BJ (cell line): Measurements from ENCODE around the gene SH3PXD2B. TPM values are rescaled to one million over a fixed set of nuclear protein-coding genes. Genes with fewer than 3 reads are reported as not detected.

Experiments used
- CTCF ChIA-PET: fragments of 350-600 bp; formaldehyde crosslinking; extraction: SDS; loops from one replicate; lab custom pipeline; 2021; ENCODE audit warnings: antibody characterized with exemption, inconsistent platforms; lab: Yijun Ruan, JAX
- POLR2A ChIA-PET: fragments of 300-600 bp; sonication (Branson Sonifier 250); formaldehyde crosslinking; extraction: SDS; loops from one replicate; lab custom pipeline; 2021; ENCODE audit warnings: antibody characterized with exemption; lab: Charles Lee
- DNase-seq: peaks from one replicate; pipeline ENCODE4 v3.0.0-alpha.2; 2011; ENCODE audit warnings: low read depth
- H3K27me3 ChIP-seq: 2 replicates; pipeline ENCODE4 v1.6.0; 2011; ENCODE audit warnings: low read length; ENCODE audit not compliant: control insufficient read depth, insufficient read depth
- H3K36me3 ChIP-seq: 2 replicates; pipeline ENCODE4 v1.5.1; 2011; ENCODE audit warnings: low read length; ENCODE audit not compliant: control insufficient read depth, insufficient read depth
- H3K4me3 ChIP-seq: 2 replicates; pipeline ENCODE4 v1.5.1; 2011; ENCODE audit warnings: low read depth, mild to moderate bottlenecking, control low read depth, low read length
- polyA plus RNA-seq: library from polyadenylated mRNA; depleted of rRNA; stranded (reverse); fragments of >200 nt; gene quantifications from 2 replicates; pipeline ENCODE4 v1.2.3, GENCODE V29; 2011
- TF ChIP-seq, protein P1 (sequence below): IDR thresholded peaks from 2 replicates; pipeline ENCODE4 v1.5.1; 2011; ENCODE audit warnings: low read depth, mild to moderate bottlenecking, control low read depth, inconsistent platforms, low read length, moderate library complexity; ENCODE audit not compliant: insufficient read depth

SH3PXD2B gene
- polyA plus RNA-seq, 1 experiment, result 15.5 TPM

DNA sequence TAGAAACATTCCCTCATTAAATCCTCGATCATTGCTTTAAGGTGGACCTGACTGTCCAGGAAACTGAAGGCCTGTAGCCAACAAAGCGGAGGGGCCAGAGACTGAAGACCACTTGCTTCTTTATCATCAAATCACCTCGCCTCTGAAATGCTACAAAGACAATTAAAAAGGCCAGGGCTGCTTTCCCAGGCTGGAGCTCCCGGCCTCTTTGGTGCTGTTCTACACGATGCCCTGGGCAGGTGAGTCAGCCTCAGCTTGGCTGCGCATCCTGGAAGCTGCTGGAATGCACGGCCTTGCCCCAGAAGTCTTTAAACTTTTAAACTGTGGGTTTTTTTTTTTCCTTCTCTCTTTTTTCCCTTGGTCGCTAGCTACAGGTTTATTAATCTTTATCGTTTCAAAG, 46.5 kb downstream of the SH3PXD2B start:
- no peak overlapping the region for H3K4me3 ChIP-seq
- CTCF ChIA-PET, result interaction anchor here (0.7 kb wide), 1 partner anchor 42 kb away, joined by 3 read pairs; no protein-coding TSS in a partner anchor
- POLR2A ChIA-PET, result no interaction called here
- DNase-seq, result no peak
- no peaks in the 10 kb centered on the region for H3K27me3 ChIP-seq
- H3K36me3 ChIP-seq, result peaks cover 1% of the 10 kb centered on the region; the same call in 1 of the 2 replicates
- TF ChIP-seq, protein P1, sequence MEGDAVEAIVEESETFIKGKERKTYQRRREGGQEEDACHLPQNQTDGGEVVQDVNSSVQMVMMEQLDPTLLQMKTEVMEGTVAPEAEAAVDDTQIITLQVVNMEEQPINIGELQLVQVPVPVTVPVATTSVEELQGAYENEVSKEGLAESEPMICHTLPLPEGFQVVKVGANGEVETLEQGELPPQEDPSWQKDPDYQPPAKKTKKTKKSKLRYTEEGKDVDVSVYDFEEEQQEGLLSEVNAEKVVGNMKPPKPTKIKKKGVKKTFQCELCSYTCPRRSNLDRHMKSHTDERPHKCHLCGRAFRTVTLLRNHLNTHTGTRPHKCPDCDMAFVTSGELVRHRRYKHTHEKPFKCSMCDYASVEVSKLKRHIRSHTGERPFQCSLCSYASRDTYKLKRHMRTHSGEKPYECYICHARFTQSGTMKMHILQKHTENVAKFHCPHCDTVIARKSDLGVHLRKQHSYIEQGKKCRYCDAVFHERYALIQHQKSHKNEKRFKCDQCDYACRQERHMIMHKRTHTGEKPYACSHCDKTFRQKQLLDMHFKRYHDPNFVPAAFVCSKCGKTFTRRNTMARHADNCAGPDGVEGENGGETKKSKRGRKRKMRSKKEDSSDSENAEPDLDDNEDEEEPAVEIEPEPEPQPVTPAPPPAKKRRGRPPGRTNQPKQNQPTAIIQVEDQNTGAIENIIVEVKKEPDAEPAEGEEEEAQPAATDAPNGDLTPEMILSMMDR, result no peak

DNA sequence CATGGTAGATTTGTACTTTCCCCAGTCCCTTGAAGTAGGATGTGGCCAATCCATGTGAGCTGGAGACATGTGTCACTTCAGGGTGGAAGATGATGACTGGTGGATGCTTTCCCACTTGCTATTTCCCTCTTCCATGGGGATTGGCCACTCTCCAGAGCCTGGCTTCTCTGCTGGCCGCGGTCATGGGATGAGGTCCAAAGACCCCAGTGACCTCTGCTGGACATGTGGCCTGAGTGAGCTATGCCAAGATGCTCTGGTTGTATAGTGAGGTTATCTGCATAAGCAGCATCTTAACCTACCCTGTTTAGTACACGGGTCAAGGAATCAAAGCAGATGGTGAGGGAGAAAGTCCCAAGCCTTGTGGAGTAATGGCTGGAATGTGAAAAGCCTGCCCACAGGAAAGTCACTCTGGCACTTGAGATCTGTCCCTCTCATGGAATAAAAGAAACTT, 47.1 kb downstream of the SH3PXD2B start:
- no peak for DNase-seq
- Histone ChIP-seq H3K36me3 (peaks cover 4% of the 10 kb centered on the region), H3K27me3 (no peaks in the 10 kb centered on the region), H3K4me3 (no peak overlapping the region)
- ChIA-PET POLR2A (no interaction called here), CTCF (interaction anchor here (0.7 kb wide), 1 partner anchor 42 kb away, joined by 3 read pairs; no protein-coding TSS in a partner anchor)
- TF ChIP-seq, protein P1, result no peak

DNA sequence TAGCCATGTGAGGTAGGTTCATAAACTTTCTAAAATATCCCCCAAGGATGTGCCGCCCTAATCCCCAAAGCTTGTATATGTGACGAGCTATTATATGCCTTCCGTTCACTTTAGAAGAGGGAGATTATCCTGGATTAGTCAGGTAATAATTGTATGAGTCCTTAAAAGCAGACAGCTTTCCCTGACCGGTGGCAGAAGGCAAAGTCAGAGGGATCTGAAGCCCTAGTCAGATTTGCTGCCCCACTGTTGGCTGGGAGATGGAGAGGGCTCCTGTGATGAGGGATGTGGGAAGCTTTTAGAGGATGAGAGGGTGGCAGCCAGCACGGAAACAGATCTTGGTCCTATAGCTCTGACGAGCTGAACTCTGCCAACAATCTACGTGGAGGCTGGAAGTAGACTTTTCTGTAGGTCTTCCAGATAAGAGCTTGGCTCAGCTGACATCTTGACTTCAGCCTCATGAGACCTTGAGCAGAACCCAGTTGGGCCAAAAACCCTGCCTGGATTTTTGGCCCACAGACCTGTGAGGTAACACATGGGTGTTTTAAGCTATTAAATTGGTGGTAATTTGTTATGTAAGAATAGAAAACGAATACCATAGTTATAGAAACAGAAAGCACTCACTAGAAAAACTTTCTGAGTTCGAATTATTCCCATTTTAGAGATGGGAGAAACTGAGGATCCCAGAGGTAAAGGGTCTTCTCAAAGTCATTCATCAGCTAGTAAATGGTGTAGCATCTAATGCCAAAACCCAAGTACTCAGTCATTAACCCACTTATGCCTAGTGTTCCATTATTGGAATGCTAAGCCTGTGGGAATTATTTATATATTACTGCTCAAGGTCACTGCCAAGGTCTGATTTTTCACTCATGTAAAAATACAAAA, 48.9 kb downstream of the SH3PXD2B start:
- peaks cover 4% of the 10 kb centered on the region for H3K36me3 ChIP-seq
- ChIA-PET CTCF (interaction anchor here (0.9 to 2.8 kb wide), 5 partner anchors 8 to 74 kb away, joined by 3 to 7 read pairs (median 4); no protein-coding TSS in a partner anchor), POLR2A (no interaction called here)
- H3K27me3 ChIP-seq, result no peaks in the 10 kb centered on the region
- DNase-seq, result no peak
- TF ChIP-seq, protein P1, result no peak
- no peak overlapping the region for H3K4me3 ChIP-seq

GRCh38 chr5:172404746-172405145, 49.6 kb downstream of the SH3PXD2B start:
- ChIA-PET POLR2A (no interaction called here), CTCF (interaction anchor here (1.6 to 2.8 kb wide), 3 partner anchors 9 to 46 kb away, joined by 3 to 7 read pairs (median 4); no protein-coding TSS in a partner anchor)
- Histone ChIP-seq H3K36me3 (peaks cover 4% of the 10 kb centered on the region), H3K4me3 (no peak overlapping the region), H3K27me3 (no peaks in the 10 kb centered on the region)
- DNase-seq, result no peak
- TF ChIP-seq, protein P1, result no peak

- no peak overlapping the region for H3K4me3 ChIP-seq
- ChIA-PET CTCF (interaction anchor here (1.6 to 2.8 kb wide), 2 partner anchors 10 to 46 kb away, joined by 3 to 7 read pairs; no protein-coding TSS in a partner anchor), POLR2A (no interaction called here)
- TF ChIP-seq, protein P1, result no peak
- H3K36me3 ChIP-seq, result peaks cover 4% of the 10 kb centered on the region
- DNase-seq, result no peak
- H3K27me3 ChIP-seq, result no peaks in the 10 kb centered on the region
These were observed 50.5 kb downstream of the SH3PXD2B start for GRCh38 chr5:172403817-172404216.
